ENCODE measurements around the gene NMD3.
"Not testable (repeated sequence)": the region's sequence is repeated elsewhere in the genome, so short reads cannot be mapped to it uniquely, and the experiment has no call there.

NMD3 gene

DNA sequence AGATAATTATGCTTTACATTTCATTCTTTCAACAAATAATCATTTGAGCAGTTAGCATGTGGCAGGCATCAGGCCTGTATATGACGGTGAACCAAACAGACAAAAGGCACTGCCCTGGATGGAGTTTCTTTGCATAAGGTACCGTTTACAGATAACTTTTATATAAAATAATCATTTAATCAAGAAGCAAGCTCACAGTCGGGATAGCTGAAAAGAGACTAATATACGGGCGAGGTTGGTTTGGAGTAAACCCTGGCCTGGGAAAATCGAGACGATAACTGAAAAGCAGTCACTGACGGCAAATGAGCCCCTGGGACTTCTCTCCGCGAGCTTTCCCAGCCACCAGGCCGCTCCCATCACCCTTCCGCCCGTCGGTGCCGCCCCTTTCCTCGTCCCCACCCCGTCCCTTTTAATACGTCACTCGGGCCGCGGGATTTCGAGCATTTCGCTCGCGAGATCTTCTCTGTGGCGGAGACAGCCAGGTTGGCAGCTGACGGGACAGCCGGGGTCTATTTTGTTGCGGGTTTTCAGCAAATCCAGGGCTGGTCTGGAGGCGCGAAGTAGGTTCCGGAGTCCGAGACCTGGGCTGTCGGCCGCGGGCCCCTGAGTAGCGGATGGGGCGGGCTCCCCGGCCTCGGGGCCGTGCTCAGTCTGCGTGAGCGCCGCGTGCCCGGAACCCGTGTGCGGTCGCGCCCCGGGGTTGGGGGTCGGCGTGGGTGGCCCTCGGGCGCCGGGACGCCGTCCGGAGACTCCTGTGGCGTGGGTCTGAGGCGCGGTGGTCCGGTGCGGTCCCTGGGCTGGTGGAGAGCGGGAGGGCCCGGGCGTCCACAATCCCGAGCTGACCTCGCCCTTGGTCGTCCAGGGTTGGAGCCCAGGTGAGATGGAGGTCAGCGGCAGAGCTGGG, at the start of gene NMD3:
Gene NMD3 (plus strand): TSS at position 462 of the 904 bp plus-strand sequence. CDS start 703 bp downstream, outside the sequence.
- peak; percentile 83 for DNase-seq (ENCODE audit: low read depth in 2 of 2)

DNA sequence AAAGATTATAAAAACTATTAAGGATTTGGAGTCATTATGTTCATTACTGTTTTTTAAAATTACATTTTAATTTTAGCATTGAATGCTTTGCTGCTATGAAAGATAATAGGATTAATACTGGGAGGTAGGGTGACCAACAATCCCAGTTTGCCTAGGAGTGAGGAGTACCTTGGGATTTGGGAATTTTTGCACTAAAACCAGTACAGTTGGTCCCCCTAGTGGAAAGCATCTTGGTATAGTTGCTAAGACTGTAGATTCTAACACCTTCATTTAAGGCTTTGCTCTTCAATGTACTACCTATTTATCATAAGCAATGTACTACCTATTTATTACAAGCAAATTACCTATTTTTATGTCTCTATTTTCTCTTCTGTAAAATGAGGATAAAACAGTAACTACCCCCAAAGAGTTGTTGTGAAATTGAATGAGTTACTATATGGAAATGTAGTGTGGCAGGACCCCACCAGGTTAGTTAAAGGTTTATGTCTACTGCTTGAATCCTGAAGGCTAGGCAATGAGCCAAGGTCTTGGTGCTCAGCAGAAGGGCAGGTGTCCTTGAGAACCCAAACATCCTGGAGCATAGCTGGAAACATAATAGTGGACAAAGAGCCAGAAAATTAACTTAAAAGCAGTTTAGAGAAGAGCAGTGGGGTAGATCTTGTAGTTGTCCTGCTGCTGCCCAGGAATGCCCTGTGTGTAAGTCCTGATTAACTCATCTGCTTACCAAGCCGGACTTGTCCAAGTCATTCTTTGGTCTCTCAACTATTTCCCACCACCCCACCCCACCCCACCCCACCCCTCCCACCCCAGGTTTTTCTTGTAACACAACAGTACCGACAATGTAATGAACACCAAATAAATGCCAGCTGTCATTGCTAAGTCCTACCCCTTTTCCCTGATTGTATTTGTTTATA, 49.2 kb upstream of the NMD3 start:
- no peak for DNase-seq (ENCODE audit: low read depth in 2 of 2)

DNA sequence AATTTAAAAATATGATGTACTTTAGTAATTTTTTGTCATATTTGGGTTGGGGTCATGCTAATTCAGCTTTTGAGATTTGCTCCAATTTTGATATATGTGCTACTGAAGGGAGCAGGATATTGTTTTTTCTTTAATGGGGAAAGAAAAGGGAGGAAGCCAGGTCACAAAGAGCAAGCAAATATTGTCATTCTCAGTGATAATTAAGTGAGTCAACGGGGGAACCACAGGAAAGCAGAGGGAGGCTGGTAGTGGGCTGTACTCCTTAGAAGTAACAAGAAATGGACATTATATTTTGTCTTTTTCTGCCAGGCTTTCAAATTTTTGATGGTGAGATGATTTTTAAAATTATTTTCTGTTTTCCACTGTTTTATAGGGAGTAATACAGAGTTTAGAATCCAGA, 45.6 kb upstream of the NMD3 start:
- DNase-seq (ENCODE audit: low read depth in 2 of 2): no peak

DNA sequence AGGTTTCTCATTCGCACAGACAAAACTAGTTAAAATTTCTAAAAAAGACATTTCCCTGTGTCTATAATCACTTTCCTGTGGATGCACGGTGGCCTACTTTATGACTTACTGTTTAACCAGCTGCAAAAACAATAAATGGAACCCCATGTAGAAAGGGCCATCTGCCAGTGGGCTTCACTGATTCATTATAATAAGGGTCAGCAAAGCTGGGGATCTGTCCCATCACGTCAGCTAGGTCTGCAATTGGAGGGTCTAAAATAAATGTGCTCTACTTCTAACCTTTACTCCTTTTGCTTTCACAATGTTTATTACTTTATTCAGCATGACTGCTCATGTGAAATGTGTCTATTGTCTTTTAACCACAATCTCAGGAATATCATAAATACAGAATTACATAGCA, 43.1 kb upstream of the NMD3 start:
- no peak for DNase-seq (ENCODE audit: low read depth in 2 of 2)

DNA sequence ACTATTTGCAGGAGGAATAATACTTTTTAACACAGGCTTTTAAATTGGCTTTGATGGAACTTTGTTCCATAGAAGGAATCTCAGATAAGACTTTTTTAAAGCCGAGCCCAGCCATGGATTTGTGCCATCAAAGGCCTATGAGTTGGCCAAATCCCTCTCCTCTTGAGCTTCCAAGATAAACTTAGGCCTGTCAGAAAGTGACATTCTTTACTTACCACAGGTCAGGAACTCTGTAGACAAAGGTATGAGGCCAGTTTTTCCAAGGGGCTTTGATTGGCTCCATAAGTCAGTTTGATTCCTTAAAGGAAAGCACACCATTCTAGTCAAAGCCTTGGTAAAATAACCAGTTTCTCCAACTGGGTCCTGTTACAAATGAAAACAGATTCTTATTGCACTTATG, 39.7 kb upstream of the NMD3 start:
- not testable (repeated sequence) for DNase-seq (ENCODE audit: low read depth in 2 of 2)

DNA sequence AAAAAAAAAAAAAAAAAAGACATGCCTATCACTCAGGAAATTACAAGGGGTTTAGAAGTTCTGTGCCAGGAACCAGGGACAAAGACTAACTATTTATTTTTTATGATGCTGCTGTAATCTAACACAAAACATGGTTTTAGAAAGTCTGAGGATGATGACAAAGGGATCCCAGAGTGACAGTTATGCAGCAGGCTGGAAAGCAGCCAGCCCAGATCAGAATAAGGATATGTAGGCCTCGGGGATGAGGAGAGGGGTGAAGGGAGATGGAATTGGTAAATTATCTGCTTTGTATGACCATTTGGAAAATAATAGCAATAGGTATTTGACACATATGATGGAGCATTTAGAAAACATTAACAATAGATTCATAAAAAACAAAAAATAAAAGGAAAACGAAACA, 34.1 kb upstream of the NMD3 start:
- DNase-seq (ENCODE audit: low read depth in 2 of 2): no peak

DNA sequence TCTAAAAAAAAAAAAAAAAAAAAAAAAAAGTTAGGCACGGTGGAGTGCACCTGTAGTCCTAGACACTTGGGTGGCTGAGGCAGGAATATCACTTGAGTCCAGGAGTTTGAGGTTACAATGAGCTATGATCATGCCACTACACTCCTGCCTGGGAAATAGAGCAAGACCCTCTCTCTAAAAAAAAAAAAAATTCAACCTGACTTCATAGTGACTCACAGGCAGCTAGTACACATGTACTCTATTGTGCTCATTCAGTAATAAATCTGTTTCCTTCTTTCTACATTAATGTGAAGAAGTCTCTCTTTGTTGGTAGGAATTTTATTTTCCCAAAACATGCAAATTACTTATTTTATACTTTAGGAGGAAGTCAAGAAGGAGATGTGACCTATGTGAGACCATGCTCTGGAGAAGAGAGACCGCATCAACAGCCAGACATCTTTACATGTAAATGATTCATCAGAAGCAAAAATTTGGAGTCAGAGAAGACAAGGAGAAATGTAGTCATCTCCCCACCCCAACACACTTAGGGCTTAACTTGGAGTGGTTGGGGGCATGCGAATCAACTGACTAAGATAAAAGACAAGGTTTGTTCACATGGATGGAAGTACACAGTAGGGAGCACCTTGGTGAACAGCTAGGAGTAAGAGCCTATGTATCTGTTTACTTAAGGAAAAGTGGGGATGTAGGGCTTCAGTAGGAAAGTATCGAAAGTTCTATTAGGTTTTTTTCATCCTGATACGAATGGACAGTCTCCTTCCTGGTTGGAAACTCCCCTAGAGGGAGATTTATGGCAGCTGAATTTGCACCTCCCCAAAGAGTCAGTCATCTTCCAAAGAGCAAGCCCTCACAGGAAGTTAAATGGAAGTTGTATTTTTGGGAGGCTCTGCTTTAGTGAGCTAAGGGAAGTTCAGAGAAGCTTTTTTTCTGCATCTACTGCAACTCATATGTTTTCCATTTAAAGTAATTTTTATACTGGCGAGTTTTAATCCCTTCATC, 23.0 kb upstream of the NMD3 start:
- no peak for DNase-seq (ENCODE audit: low read depth in 2 of 2)

DNA sequence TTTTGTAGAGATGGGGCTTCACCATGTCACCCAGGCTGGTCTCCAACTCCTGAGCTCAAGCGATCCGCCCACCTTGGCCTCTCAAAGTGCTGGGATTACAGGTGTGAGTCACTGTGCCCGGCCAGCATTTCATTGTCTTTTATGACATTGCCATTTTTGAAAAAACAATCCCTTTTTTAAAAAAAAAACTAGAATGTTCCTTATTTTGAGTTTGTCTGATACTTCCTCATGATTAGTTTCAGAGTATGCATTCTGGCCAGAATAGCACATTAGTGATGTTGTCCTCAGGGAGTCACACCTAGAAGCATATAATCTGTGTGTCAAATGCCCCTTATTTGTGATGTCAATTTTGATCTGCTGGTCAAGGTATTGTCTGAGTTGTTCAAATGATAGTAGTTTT, 21.2 kb upstream of the NMD3 start:
- DNase-seq (ENCODE audit: low read depth in 2 of 2): no peak

DNA sequence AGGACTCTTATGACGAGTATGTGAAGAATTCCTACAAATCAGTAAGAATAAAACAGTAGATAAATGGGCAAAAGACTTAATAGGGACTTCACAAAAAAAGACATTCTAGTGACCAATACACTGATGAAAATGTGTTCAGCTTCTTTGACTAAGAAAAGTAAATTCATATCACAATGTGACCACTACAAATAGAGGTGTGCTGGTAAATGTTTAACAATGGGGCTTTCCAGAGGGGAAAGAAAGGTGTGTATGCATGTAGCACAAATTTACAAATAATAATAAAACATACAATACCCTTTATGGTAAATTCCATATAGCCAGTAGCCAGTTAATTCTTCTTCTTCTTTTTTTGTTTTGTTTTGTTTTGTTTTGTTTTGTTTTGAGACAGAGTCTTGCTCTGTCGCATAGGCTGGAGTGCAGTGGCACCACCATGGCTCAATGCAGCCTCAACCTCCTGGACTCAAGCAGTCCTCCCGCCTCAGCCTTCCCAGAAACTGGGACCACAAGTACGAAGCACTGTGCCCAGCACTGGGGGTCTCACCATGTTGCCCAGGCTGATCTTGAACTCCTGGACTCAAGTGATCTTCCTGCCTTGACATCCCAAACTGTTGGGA, 17.5 kb upstream of the NMD3 start:
- no peak for DNase-seq (ENCODE audit: low read depth in 2 of 2)

DNA sequence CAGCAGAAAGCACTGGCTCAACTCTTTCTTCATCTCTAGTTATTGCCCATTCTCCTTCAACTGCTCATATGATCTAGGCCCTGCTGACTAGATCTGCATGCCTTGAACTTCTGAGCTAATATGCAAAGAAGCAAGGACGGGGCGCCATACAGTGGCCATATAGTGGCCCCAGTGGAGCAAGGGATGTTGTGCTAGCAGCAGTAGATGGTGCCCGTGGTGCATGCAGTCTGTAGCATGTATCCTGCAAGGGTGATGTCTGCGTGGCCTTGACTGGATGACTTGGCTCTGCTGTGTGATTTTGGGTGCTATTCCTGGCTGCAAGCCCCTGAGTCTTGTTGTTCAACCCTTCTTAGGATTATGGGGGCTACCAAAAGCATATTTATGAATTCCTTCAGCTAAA, 12.2 kb upstream of the NMD3 start:
- no peak for DNase-seq (ENCODE audit: low read depth in 2 of 2)

DNA sequence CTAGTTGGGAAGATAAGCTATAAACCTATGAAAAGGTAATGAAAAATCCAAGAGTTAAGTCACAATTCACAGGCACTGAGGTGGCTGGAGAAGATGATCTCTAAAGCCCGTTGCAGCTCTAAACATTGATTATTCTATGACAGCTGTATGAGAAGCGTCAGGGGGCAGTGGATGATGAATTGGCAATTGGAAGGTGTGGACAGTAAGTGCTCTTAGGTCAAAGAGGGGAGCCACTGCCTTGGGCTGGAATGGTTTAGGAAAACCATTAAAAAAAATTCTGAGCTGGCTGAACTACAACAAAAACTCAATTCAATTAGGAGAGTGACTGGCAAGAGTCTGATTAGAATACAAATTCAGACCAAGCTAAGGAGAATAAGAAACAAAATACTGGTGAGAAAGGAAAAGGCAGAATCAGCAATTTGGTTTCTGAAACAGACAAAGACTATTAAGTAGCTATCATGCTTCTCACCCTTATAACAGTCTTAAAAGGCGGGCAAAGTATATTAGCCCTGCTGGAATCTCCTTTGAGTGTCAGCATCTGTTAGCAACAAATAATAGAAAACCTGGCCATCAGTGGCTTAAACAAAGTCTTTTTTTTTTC, 8.8 kb upstream of the NMD3 start:
- no peak for DNase-seq (ENCODE audit: low read depth in 2 of 2)

DNA sequence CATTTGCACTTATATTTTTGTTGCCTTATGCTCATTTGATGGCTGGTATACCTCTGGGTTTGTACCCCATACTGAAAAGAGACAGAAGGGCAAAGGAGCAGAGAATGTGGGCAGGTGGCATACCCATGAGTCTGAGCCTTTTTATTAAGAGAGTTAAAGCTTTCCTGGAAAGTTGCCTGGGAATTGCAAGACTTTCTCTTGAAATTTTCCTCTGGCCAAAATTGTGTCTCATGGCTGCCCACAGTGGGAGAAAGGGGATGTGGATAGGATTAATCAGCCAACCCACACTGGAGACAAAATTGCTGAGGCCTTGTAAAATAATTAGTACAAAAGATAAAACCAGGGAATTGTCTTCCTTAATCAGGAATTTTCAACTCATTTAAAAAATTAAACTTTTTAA, 8.2 kb upstream of the NMD3 start:
- DNase-seq (ENCODE audit: low read depth in 2 of 2): no peak

DNA sequence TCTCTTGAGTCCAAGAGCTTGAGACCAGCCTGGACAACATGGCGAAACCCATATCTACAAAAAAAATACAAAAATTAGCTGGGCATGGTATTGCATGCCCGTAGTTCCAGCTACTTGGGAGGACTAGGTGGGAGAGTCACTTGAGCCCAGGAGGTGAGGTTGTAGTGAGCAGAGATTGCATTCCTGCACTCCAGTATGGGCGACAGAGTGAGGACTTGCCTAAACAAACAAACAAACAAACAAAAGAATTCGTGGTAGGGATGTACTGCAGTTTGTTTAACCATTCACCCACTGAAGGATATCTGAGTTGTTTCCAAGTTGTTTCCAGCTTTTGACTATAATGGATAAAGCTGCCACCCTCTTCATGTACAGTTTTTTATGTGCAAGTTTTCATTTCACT, 7.5 kb upstream of the NMD3 start:
- DNase-seq (ENCODE audit: low read depth in 2 of 2): no peak

DNA sequence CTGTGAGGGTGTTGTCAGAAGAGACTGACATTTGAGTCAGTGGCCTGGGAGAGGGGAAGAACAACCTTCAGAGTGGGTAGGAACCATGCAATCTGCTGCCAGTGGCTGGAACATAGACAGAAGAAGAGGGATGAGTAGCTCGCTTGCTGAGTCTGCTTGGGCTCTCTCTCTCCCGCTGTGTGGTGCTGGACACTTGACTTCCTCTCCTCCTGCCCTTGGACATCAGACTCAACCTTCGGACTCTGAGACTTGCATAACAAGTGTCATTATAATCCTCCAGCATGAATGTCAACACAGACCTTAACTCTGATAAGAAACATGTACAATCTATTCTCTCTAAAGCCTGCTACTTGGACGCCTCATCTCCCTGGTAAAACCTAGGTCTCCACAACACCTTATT, 5.9 kb upstream of the NMD3 start:
- no peak for DNase-seq (ENCODE audit: low read depth in 2 of 2)

DNA sequence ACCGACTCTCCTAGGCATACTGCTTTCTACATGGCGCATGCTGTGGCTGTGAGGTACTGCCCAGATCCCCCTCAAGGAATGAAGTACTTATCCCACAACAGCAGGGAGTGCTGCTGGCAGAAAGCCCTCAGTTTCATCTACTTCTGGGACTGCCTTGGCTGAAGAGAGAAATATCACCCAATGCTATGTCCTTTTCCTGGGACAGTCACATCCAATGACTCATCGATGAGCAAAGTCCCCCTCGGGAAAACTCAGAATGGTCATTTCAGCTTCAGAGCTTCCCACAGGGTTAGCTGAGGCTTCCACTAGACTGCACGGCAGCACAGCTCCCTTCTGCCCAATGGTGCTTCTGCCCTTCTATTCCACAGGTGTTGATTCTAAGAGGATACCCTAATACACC, 3.6 kb upstream of the NMD3 start:
- no peak for DNase-seq (ENCODE audit: low read depth in 2 of 2)

DNA sequence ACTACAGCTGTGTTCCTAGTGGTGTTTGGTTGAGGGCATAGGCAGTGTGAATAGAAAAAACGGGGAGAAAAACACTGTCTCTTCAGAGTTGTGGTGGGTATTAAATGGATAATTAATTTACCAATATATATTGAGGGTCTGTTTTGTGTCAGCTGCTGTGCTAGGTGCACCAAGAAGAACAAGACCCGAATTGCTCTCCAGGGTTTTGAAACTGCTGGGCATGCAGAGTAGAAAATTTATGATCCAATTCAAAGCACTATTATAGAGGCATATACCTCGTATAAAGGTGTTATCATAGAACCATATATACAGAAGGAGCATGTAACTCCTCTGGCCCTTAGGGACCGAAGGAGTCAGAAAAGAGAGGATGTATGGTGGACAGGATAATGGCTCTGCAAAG, 1.6 kb upstream of the NMD3 start:
- DNase-seq (ENCODE audit: low read depth in 2 of 2): no peak

DNA sequence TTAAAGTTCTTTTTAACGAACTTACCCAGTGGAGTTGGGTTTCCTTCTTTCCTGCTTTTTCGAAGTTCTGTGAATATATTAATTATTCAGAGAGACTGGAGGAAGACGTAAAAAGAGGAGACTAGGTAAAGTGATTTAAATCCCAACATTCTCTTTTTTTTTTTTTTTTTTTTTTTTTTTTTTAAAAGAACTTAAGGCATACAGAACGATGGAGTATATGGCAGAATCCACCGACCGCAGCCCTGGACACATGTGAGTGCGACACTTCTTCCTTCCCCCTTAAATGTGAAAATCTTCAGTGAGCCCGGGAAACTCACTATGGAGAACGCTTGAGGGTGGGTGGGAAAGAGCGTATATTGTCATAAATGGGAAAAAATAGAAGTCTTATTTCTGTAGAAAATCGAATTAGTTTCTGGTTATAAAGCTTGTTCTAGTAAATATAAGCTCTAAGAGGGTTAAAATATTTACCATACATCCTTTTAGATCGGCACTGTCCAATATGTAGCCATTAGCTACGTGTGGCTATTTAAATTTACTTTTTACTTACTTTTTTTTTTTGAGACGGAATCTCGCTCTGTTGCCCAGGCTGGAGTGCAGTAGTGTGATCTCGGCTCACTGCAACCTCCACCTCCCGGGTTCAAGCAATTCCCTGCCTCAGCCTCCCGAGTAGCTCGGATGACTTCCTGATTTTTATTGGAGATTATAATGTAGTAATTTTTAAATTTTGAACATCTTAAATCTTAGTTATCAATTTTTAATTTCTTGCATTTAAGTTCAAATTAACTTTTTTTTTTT, 892 bp downstream of the NMD3 start:
- no peak for DNase-seq (ENCODE audit: low read depth in 2 of 2)

DNA sequence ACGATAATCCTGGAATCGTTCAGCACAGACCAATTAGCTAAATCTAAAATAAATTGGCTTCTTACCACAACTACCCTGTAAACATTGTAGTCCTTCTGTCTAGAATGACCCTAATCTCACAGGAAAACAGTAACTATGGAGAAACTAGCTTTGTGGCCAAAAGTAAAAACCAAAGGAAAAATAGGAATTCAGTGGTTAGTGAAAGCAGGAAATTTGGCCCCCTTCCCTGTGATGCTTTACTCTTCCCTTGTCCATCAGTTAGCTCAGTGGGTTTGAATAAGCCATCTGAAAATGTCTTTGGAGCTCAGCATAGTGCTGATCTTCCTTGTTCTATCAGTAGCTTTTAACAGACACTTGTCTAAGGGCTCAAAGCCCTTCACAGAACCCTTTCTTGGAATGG, 1.6 kb downstream of the NMD3 start:
- no peak for DNase-seq (ENCODE audit: low read depth in 2 of 2)

DNA sequence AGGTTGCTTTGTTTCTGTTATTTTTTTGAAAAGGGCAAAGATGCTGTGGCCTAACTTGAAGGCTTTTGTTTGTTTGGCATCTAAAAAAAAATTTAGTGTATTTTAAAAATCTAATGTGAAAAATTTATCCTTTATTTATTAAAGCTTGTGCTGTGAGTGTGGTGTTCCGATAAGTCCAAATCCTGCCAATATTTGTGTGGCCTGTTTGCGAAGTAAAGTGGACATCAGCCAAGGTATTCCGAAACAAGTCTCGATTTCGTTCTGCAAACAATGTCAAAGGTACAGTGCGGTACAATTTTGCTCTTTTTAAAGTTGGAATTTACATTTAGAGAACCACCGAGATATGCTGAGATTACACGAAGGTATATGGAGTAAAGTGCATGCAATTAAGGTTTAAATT, 3.7 kb downstream of the NMD3 start:
- no peak for DNase-seq (ENCODE audit: low read depth in 2 of 2)

DNA sequence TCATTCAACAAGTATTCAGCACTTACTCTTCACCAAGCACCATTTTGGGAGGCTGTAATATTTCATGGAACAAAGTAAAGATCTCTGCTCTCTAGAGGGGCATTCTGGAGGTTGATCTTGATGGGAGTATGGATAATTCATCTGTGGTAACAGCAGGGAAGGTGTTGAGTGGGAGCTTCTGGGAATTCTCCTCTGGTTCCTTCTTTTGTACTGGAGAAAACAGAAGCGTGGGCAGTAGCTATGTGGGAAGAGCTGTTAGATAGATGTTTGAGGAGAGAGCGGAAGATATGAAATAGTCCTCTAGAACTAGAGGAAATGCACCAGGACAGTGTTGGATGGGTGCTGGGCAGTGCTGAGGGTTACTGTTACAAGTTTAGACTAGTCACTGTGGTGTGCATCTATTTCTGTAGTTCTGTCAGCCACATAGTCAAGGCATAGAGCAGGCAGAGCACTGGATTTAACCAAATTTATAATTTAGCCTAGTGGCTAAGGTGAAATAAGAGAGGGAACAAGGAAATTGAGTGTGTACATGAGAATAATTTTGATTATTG, 9.6 kb downstream of the NMD3 start:
- no peak for DNase-seq (ENCODE audit: low read depth in 2 of 2)

Data from stimulated activated CD8-positive, alpha-beta memory T cell treated with anti-CD3 and anti-CD28 coated beads, Interleukin-15, amount 100 ng/mL, for 4 hours (primary cell).